Stimulated activated CD8-positive, alpha-beta memory T cell treated with anti-CD3 and anti-CD28 coated beads, Interleukin-7, amount 100 ng/mL, for 24 hours (primary cell): Measurements from ENCODE around the gene RPN2.
A peak's percentile ranks its signal among the peaks of the same experiment; 100 is the strongest.

Source experiments
- DNase-seq: peaks from one replicate; pipeline ENCODE4 v3.0.0-alpha.2; 2020; ENCODE audit warnings: low read depth

Gene RPN2

GRCh38 chr20:37185686-37186085, 6.6 kb downstream of the RPN2 start:
- no peak for DNase-seq

GRCh38 chr20:37188787-37189186, 9.7 kb downstream of the RPN2 start:
- no peak for DNase-seq

DNA sequence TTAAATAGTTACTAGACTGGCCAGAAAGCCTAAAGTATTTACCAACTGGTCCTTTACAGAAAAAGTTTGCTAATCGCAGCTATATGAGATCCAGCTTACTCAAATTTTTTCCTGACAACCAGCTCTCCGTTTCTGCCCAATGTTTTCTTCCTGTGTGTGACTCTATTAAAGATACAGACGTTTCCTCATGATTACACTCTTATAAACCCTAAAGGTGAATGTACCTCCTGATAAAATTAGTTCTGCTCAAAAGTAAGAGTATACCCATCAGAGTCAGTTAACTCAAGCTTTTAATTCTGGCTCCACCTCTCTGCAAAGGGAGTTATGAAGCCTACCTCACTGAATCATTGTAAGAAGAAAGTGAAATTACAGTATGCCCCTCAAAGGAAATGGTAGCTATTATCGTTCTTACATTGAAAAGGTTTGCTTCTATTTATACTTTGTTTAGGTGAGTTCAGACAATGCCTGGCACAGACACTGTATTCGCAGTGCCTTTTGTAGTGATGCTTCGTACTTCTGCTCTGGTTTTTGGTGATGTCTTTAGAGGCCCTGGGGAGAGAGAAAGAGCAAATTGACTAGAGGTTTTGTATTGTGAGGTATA, 10.4 kb downstream of the RPN2 start:
- no peak for DNase-seq

GRCh38 chr20:37190354-37191112, 11.4 kb downstream of the RPN2 start:
- no peak for DNase-seq

DNA sequence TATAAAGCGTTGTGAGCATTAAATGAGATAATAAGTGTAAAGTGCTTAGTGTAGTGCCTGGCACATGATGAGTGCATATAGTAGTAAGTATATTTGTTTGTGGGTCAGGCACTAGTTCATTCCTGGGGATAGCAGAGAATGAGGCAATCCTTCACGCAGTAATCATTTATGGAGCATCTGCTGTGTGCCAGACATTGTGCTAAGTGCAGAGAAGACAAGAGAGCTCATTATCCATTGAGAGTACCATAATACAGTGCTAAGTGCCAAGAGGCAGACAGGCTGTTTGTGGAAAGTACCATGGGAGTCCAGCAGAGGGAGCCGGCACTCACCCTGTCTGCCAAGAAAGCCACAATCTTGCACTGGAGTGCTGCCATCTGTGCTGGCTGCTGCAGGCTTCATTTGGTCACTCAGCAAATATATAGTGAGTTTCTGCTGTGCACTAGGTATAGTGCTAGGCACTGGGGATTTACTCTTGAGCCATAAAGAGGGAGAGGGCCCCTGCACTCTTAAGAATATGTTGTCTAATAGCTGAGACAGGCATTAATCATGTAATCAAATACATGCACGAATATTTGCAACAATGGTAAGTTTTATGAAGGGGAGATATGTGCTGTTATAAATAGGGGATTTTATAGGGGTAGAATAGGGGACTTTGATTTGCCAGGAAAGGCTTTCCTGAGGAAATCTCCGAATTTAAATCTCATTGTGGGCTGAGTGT, 13.2 kb downstream of the RPN2 start:
- DNase-seq: peak; percentile 46

- no peak for DNase-seq
Observed at GRCh38 chr20:37193226-37193625, 14.1 kb downstream of the RPN2 start.

DNA sequence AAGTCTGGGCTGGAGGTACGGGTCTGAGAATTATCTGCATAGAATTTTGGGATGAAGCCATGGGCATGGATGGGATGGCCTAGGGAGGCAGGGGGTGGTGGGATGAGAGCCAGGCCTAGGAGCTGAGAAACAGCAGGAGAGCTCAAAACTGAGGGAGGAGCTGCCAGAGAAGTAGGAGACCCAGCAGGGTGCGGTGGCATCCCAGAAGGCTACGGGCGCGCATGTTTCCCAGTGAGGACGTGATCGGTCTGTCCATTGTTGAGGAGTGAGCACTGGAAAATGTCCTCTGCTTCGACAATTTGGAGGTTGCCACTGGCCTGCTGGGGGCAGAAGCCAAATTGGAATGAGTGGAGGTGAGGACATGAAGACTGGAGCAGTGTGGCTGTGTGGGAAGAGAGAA, 14.7 kb downstream of the RPN2 start:
- no peak for DNase-seq

DNA sequence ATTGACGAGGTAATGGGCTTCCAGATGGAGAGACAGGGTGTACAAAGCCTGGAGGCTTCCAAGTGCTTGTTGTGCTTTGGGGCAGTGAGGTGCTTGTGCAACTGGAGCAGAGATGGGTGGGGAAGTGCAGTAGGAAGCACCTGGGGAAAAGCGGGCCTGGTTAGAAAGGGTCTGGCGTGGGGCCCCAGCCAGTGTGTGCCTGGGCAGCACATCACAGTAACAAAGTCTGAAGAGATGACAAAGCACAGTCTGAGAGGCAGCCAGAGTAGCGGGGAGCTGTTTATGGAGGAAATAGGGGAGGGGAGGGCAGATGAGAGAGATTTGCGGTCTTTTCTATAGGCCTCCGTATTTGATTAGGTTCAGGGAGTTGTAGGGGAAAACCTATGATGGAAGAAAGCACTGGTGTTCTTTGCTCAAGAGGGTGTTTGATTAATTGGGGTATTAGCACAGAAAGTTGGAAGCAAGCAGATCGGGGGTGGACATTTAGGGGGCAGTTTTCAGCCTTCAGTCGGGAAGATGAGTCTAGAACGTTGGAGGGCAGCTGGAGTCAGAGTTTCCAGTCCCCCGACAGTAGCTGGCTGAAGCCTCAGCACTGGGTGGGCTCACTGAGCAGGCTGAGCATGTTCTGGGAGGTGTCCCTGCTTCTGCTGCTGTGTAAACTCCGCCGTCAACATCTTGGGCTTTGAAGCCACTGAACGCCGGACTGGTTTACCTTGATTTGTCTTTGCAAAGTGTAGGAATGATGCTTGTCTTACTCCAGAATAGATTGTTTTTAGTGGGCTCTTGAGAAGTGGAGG, 15.7 kb downstream of the RPN2 start:
- DNase-seq: no peak

DNA sequence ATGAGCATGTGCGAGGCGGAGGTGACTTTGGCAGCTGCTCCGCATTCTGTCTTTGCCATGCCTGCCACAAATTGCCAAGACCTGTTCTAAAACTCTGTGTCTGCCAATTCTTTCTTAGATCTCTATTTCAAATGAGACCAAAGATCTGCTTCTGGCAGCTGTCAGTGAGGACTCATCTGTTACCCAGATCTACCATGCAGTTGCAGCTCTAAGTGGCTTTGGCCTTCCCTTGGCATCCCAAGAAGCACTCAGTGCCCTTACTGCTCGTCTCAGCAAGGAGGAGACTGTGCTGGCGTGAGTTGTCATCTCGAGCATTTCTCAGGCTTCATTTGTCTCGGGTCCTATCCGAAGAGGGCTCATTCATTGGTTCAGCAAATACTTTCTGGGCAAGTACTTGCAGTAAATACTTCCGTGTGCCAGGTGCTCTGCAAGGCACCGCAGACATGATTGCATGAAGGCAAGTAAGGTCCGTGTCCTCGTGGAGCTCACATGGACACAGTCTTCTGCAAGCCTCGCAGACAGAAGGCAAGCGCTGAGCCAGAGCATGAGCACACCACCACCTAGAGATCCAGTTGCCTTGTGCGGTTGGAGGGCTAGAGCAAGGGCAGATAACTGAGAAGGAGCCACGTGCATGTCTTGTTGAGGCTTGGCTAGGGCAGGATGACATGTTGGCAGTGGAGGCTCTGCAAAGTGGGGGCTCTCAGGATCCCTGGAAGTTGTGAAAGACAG, 20.0 kb downstream of the RPN2 start:
- no peak for DNase-seq

DNA sequence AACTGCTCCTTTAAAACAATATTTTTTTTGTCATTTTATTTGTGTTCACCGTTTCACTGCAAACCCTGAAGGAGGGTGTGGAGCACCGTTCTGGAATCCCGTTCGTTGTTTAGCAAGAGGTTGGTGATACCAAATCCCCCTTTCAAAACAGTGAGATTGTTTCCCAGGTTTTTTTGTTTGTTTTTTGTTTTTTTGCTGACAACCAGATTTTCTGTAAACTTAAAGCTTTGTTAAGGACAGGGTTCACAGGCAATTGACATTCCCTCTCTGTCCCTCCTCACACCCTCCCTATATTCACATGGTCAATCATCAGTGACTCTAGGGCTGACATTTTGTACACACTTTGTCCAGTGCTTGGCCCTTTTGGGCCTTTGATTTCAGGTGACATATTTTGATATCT, 21.2 kb downstream of the RPN2 start:
- DNase-seq: no peak

DNA sequence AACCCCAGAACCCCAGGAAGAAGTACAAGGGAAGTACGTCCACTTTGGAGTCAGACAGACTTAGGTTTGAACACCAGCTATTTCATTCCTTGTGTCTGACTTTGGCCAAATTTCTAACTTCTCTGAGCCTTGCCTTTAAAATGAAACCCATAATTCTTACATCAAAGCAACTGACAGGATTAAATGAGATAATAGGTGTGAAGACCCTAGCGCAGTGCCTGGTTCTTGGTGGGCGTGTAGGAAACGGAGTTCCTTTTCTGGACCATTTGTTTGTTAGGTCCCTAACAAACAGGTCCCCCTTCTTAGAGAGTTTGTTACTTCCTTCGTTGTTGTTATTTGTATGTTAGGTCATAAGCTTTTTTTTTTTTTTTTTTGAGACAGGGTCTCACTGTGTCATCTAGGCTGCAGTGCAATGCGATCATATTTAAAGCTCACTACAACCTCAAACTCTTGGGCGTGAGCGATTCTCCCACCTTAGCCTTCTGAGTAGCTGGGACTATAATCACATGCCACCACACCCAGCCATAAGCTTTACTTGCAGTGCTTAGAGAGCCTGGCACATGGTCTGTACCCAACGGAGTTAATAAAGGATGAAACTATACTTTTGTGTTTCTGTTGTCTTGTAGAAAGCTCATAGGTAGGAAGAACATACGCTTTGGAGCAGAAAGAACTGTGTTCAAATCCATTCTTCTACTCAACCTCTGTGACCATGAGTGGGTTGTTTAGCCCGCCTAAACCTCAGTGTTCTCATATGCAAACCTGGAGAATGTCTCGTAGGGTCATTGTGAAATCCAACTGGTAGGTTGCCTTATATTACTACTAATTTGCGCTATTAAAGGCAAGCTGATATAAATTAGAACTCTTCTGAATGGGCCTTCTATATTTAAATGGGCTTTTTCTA, 22.0 kb downstream of the RPN2 start:
- DNase-seq: no peak

DNA sequence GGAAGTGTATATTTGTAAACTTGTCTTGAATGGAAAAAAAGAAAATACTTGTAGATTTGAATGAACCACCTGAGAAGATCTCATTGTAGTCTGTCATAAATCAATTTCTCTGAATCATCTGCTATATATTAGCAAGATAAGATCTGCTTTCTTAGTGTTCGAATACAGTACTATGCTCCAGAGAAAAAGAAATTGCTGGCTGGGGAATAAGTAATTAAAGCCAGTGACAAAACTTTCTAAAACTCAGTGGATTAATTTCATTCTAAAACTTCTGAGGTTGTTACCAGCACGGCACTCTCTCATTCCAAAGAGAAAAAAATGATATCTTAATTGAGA, 22.7 kb downstream of the RPN2 start:
- no peak for DNase-seq

- DNase-seq: no peak
Observed at GRCh38 chr20:37202267-37202943, 23.3 kb downstream of the RPN2 start.

GRCh38 chr20:37204056-37204455, 24.9 kb downstream of the RPN2 start:
- DNase-seq: no peak

DNA sequence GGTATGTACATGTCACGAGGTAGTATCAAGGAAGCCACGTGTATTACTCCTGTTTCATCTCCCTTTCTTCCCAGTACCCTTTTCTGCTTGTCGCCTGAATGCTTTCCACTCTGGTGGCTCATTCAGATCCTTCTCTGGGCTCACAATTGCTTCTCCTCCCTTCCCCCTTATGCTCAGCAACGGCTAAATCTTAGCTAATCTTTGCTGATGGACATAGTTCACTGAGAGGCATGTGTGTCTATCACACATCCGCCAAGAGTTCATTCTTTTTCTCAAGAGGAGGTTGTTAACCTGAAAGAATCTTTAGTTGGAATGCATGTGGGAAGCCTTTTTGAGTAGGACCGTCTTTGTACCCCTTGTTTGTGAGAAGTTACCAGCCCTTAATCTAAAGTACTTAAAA, 26.0 kb downstream of the RPN2 start:
- DNase-seq: no peak

GRCh38 chr20:37205794-37206193, 26.7 kb downstream of the RPN2 start:
- no peak for DNase-seq

GRCh38 chr20:37207171-37207570, 28.0 kb downstream of the RPN2 start:
- no peak for DNase-seq

DNA sequence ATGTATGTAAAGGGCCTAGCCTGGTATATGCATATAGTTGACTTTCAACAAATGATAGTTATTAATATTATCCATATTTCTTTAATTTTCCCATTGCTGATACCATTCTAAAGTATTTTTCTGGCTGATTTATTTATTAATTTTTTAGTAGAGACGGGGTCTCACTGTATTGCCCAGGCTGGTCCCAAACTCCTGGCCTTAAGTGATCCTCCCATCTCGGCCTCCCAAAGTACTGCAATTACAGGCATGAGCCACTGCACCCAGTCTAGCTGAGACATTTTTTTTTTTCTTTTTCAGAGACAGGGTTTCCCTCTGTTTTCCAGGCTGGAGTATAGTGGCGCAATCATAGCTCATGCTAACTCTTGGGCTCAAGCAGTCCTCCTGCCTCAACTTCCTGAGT, 30.1 kb downstream of the RPN2 start:
- DNase-seq: no peak

DNA sequence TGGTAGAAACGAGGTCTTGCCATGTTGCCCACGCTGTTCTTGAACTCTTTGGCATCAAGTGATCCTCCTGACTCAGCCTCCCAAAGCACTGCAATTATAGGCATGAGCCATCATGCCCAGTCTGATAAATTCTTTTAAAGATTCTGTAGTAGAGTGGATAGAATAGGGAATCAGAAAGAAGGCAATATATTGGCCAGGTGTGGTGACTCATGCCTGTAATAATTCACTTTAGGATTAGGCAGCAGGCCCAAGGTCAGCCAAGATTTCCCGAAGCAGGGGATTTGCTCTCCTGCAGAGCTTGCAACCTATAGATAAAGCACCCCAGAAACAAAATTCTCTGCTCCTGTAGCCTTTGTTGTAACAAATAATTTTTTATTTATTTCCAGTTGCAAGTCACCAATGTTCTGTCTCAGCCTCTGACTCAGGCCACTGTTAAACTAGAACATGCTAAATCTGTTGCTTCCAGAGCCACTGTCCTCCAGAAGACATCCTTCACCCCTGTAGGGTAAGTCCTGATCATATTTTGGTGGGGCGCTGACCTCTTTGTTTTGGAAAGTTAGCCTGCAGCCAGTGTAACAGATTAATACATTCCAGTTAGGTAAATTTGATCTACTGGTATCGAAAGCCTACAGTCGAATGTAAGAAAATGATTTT, 30.7 kb downstream of the RPN2 start:
- no peak for DNase-seq

- DNase-seq: no peak
Observed at GRCh38 chr20:37218441-37218840, 39.3 kb downstream of the RPN2 start.
